Transverse colon (tissue), 4 donors: ENCODE data around the gene GPR65. TPM values are rescaled to one million over a fixed set of nuclear protein-coding genes. Genes with fewer than 3 reads are reported as not detected.

Experiments used
- DNase-seq: peaks from one replicate; pipeline ENCODE4 v3.0.0-alpha.2; 2019
- H3K27ac ChIP-seq, 4 donors: fragments of 200-600 bp; sonication (generic); 2 replicates each; pipeline ENCODE4 v1.5.1; 2016 to 2018; ENCODE audit warnings: inconsistent platforms in 4 of 4
- H3K27me3 ChIP-seq: fragments of 200-600 bp; sonication (generic); 2 replicates; pipeline ENCODE4 v1.5.1; 2017; ENCODE audit warnings: inconsistent platforms
- H3K36me3 ChIP-seq, 4 donors: fragments of 200-600 bp; sonication (generic); 2 replicates each; pipeline ENCODE4 v1.5.1; 2017 to 2019; ENCODE audit warnings: inconsistent platforms in 4 of 4
- H3K4me1 ChIP-seq, 4 donors: fragments of 200-600 bp; sonication (generic); 2 replicates each; pipeline ENCODE4 v1.5.1; 2017 to 2020; ENCODE audit warnings: inconsistent platforms in 4 of 4
- H3K4me3 ChIP-seq, 4 donors: fragments of 200-600 bp; sonication (generic); 1 replicate in 1 of 4; 2 replicates in 3 of 4; pipeline versions ENCODE4 v1.5.1 to v1.6.1; 2017 to 2019; ENCODE audit warnings: inconsistent platforms in 4 of 4
- H3K9me3 ChIP-seq, 2 donors: fragments of 200-600 bp; sonication (generic); 2 replicates each; pipeline ENCODE4 v1.5.1; 2017 to 2019; ENCODE audit warnings: inconsistent platforms in 2 of 2
- CTCF ChIP-seq, 5 experiments: fragments of 200-600 bp in 3 of 5; fragments of 450-650 bp in 2 of 5; sonication (generic) in 3 of 5; IDR thresholded peaks; 1 replicate in 2 of 5; 2 replicates in 3 of 5; pipeline ENCODE4 v1.5.1; 2016 to 2017; ENCODE audit warnings: antibody characterized with exemption in 5 of 5, inconsistent platforms in 3 of 5, mild to moderate bottlenecking in 2 of 5, moderate library complexity in 1 of 5
- EP300 ChIP-seq: sonication (generic); formaldehyde crosslinking; IDR thresholded peaks from one replicate; pipeline ENCODE4 v1.6.1; 2017; ENCODE audit warnings: antibody characterized with exemption, low read depth
- POLR2A ChIP-seq: fragments of 450-650 bp; IDR thresholded peaks from one replicate; pipeline ENCODE4 v1.6.1; 2016; ENCODE audit warnings: antibody characterized with exemption, mild to moderate bottlenecking, moderate library complexity
- POLR2AphosphoS5 ChIP-seq, 3 donors: sonication (generic); formaldehyde crosslinking; IDR thresholded peaks; one replicate each; pipeline ENCODE4 v1.6.1; 2016; ENCODE audit warnings: antibody characterized with exemption in 3 of 3
- WGBS, 2 donors: methylation state at CpG; one replicate each; pipeline ENCODE4 v1.1.5; 2018; ENCODE audit warnings: low coverage in 1 of 2; 5-methylcytosine and 5-hydroxymethylcytosine counted together
- in situ Hi-C, 4 donors: fragments of 200-750 bp; cut with MboI; loops; one replicate each; pipeline versions ENCODE4 v1.15.0 to v1.15.1; 2017; ENCODE audit warnings: low sequenced_read_pairs in 3 of 4, low pct_ligation_motif_present in 1 of 4, low pct_unique_long_range_greater_than_20kb in 1 of 4
- intact Hi-C: fragments of 100-400 bp; cut with DNase I; formaldehyde crosslinking; loops from one replicate; pipeline ENCODE4 v1.15.1; 2023; ENCODE audit warnings: low total_unique reads
- total RNA-seq, 4 donors: library from RNA; depleted of rRNA; stranded (reverse); fragments of >200 nt; gene quantifications; one replicate each; pipeline ENCODE4 v1.1.0, GENCODE V29; 2016

Gene GPR65
- total RNA-seq, 4 donors from 2014 or later = 0.68 to 1.6 TPM; not detected in 2

- H3K9me3 ChIP-seq = no peaks in the 10 kb centered on the region
- intact Hi-C loops = no loop called here
- H3K27me3 ChIP-seq = no peaks in the 10 kb centered on the region
- peak within 1 kb of the TSS; percentile 89 to 95 (median 93) for H3K27ac ChIP-seq
- WGBS, 2 donors = 5 to 80% methylated on average over 1 to 73 of the region's 83 CpGs
- in situ Hi-C loops = no loop called here
- TF ChIP-seq EP300 = no peak
- TF ChIP-seq POLR2AphosphoS5 (IDR thresholded peaks at IDR 0.05) = peak; percentile 24 to 67 (median 64)
- peak; percentile 45 for TF ChIP-seq POLR2A
- no peaks in the 10 kb centered on the region for H3K36me3 ChIP-seq
- peaks cover 0 to 49% (median 8%) of the 10 kb centered on the region in 4 donors for H3K4me1 ChIP-seq
- H3K4me3 ChIP-seq = peak within 1 kb of the TSS; percentile 61 to 85 (median 73)
- DNase-seq = peak; percentile 96
These were observed 12.0 kb upstream of the GPR65 start, which contains the start of gene GALC for GRCh38 chr14:87992718-87993628. Gene GALC (minus strand): TSS chr14:87993182. CDS start chr14:87993164, 18 bp downstream.

- TF ChIP-seq POLR2AphosphoS5 (IDR thresholded peaks at IDR 0.05) = no peak
- TF ChIP-seq CTCF (IDR thresholded peaks at IDR 0.05) = no peak
- no peak for TF ChIP-seq EP300
- no peak for TF ChIP-seq POLR2A
- Histone ChIP-seq H3K4me1 (peaks cover 0 to 39% (median 8%) of the 10 kb centered on the region in 4 donors), H3K27me3 (no peaks in the 10 kb centered on the region), H3K27ac (peak overlapping the region in 2 of 4 donors; percentile 93 to 95), H3K9me3 (no peaks in the 10 kb centered on the region), H3K36me3 (no peaks in the 10 kb centered on the region), H3K4me3 (no peak overlapping the region)
- DNase-seq = no peak
- in situ Hi-C loops = no loop called here
- WGBS, 2 donors = 74 to 88% methylated on average over 4 to 6 of the region's 6 CpGs
- intact Hi-C loops = no loop called here
These were observed 10.0 kb upstream of the GPR65 start for GRCh38 chr14:87994974-87995373.

- intact Hi-C loops = no loop called here
- no peaks in the 10 kb centered on the region for H3K36me3 ChIP-seq
- TF ChIP-seq POLR2A = no peak
- TF ChIP-seq POLR2AphosphoS5 (IDR thresholded peaks at IDR 0.05) = no peak
- no peak for TF ChIP-seq EP300
- TF ChIP-seq CTCF (IDR thresholded peaks at IDR 0.05) = no peak
- H3K9me3 ChIP-seq = no peaks in the 10 kb centered on the region
- DNase-seq = no peak
- WGBS, 2 donors = 68 to 83% methylated on average over 6 of the region's 6 CpGs
- peaks cover 0 to 31% (median 6%) of the 10 kb centered on the region in 4 donors for H3K4me1 ChIP-seq
- no peak overlapping the region for H3K4me3 ChIP-seq
- in situ Hi-C loops = no loop called here
- no peaks in the 10 kb centered on the region for H3K27me3 ChIP-seq
- peak overlapping the region in 2 of 4 donors; percentile 93 to 95 for H3K27ac ChIP-seq
These were observed 9.2 kb upstream of the GPR65 start for GRCh38 chr14:87995500-87996290.

GRCh38 chr14:87996291-87996592, 8.7 kb upstream of the GPR65 start:
- intact Hi-C loops = no loop called here
- no peak overlapping the region for H3K4me3 ChIP-seq
- 40 to 70% methylated on average over 1 of the region's 1 CpG for WGBS, 2 donors
- no peaks in the 10 kb centered on the region for H3K27me3 ChIP-seq
- DNase-seq = no peak
- TF ChIP-seq CTCF (IDR thresholded peaks at IDR 0.05) = no peak
- no peak for TF ChIP-seq POLR2A
- in situ Hi-C loops = no loop called here
- peaks cover 0 to 26% (median 3%) of the 10 kb centered on the region in 4 donors for H3K4me1 ChIP-seq
- H3K36me3 ChIP-seq = no peaks in the 10 kb centered on the region
- no peaks in the 10 kb centered on the region for H3K9me3 ChIP-seq
- H3K27ac ChIP-seq = peak overlapping the region in 2 of 4 donors; percentile 35 to 93
